ENCODE data around the gene AARS2. TPM values are rescaled to one million over a fixed set of nuclear protein-coding genes. Genes with fewer than 3 reads are reported as not detected.

AARS2 gene
- total RNA-seq, 4 donors from 2014 or later = 6.6 to 10.2 (median 7.8) TPM

- H3K9me3 ChIP-seq = no peaks in the 10 kb centered on the region
- DNase-seq (ENCODE audit: extremely low spot score) = no peak
- H3K4me1 ChIP-seq = peaks cover 11 to 14% (median 13%) of the 10 kb centered on the region in 4 donors
- no peak overlapping the region for H3K27ac ChIP-seq (replicated peaks in 1 of 4)
- TF ChIP-seq POLR2A (IDR thresholded peaks at IDR 0.05; ENCODE audit: low read depth) (no peak), EP300 (IDR thresholded peaks at IDR 0.05) (no peak), CTCF (IDR thresholded peaks at IDR 0.05) (no peak), POLR2AphosphoS5 (IDR thresholded peaks at IDR 0.05) (no peak)
- H3K27me3 ChIP-seq = peaks cover 0 to 98% (median 40%) of the 10 kb centered on the region in 4 donors
- H3K4me3 ChIP-seq = no peak overlapping the region
- no peaks in the 10 kb centered on the region for H3K36me3 ChIP-seq
- intact Hi-C loops (cut with DNase I) = no loop called here
- 80% methylated on average over 4 of the region's 4 CpGs for WGBS
Observed at GRCh38 chr6:44292661-44293365, 20.3 kb downstream of the AARS2 start.

- Histone ChIP-seq H3K4me1 (peaks cover 2 to 4% (median 3%) of the 10 kb centered on the region in 4 donors), H3K36me3 (no peaks in the 10 kb centered on the region), H3K27me3 (peaks cover 0 to 98% (median 32%) of the 10 kb centered on the region in 4 donors), H3K27ac (replicated peaks in 1 of 4) (no peak overlapping the region), H3K4me3 (no peak overlapping the region), H3K9me3 (no peaks in the 10 kb centered on the region)
- TF ChIP-seq POLR2AphosphoS5 (IDR thresholded peaks at IDR 0.05) = no peak
- TF ChIP-seq EP300 (IDR thresholded peaks at IDR 0.05) = no peak
- no peak for TF ChIP-seq CTCF (IDR thresholded peaks at IDR 0.05)
- no peak for TF ChIP-seq POLR2A (IDR thresholded peaks at IDR 0.05; ENCODE audit: low read depth)
- DNase-seq (ENCODE audit: extremely low spot score) = no peak
- 76% methylated on average over 4 of the region's 4 CpGs for WGBS
- intact Hi-C loops (cut with DNase I) = no loop called here
Observed at GRCh38 chr6:44291841-44292240, 21.3 kb downstream of the AARS2 start.

- WGBS = 58% methylated on average over 7 of the region's 7 CpGs
- TF ChIP-seq CTCF (IDR thresholded peaks at IDR 0.05) (no peak), EP300 (IDR thresholded peaks at IDR 0.05) (no peak), POLR2AphosphoS5 (IDR thresholded peaks at IDR 0.05) (no peak), POLR2A (IDR thresholded peaks at IDR 0.05; ENCODE audit: low read depth) (no peak)
- no peaks in the 10 kb centered on the region for H3K9me3 ChIP-seq
- H3K4me3 ChIP-seq = no peak overlapping the region
- H3K36me3 ChIP-seq = no peaks in the 10 kb centered on the region
- no peak overlapping the region for H3K27ac ChIP-seq (replicated peaks in 1 of 4)
- no peak for DNase-seq (ENCODE audit: extremely low spot score)
- intact Hi-C loops (cut with DNase I) = no loop called here
- H3K4me1 ChIP-seq = no peaks in the 10 kb centered on the region
- H3K27me3 ChIP-seq = peaks cover 0 to 98% (median 15%) of the 10 kb centered on the region in 4 donors
Observed at GRCh38 chr6:44289726-44290260, 23.4 kb downstream of the AARS2 start.

GRCh38 chr6:44286747-44287146 is 26.4 kb downstream of the AARS2 start:
- Histone ChIP-seq H3K27me3 (peaks cover 0 to 86% (median 8%) of the 10 kb centered on the region in 4 donors), H3K27ac (replicated peaks in 1 of 4) (no peak overlapping the region), H3K4me1 (no peaks in the 10 kb centered on the region), H3K4me3 (no peak overlapping the region), H3K9me3 (no peaks in the 10 kb centered on the region), H3K36me3 (no peaks in the 10 kb centered on the region)
- DNase-seq (ENCODE audit: extremely low spot score) = no peak
- WGBS = 37% methylated on average over 2 of the region's 2 CpGs
- TF ChIP-seq POLR2AphosphoS5 (IDR thresholded peaks at IDR 0.05) (no peak), POLR2A (IDR thresholded peaks at IDR 0.05; ENCODE audit: low read depth) (no peak), EP300 (IDR thresholded peaks at IDR 0.05) (no peak), CTCF (IDR thresholded peaks at IDR 0.05) (no peak)
- intact Hi-C loops (cut with DNase I) = no loop called here
